HUES64 (cell line): ENCODE measurements around the gene VAV1.

Experiments
- H3K27ac ChIP-seq: 2 replicates; pipeline ENCODE4 v1.7.0; 2013; ENCODE audit warnings: low read depth, low read length, inconsistent platforms
- H3K27me3 ChIP-seq: 2 replicates; pipeline ENCODE4 v1.6.1; 2013; ENCODE audit warnings: mild to moderate bottlenecking, low read length; ENCODE audit not compliant: insufficient read depth
- H3K36me3 ChIP-seq: 2 replicates; pipeline ENCODE4 v1.6.1; 2013; ENCODE audit warnings: mild to moderate bottlenecking, low read length; ENCODE audit not compliant: insufficient read depth
- H3K4me1 ChIP-seq: 2 replicates; pipeline ENCODE4 v1.6.1; 2013; ENCODE audit warnings: mild to moderate bottlenecking, low read length, moderate library complexity; ENCODE audit not compliant: insufficient read depth
- H3K4me3 ChIP-seq: 2 replicates; pipeline ENCODE4 v1.5.1; 2013; ENCODE audit warnings: mild to moderate bottlenecking, low read length, moderate library complexity
- H3K9ac ChIP-seq: 2 replicates; pipeline ENCODE4 v1.6.1; 2013; ENCODE audit warnings: mild to moderate bottlenecking, low read depth, low read length
- H3K9me3 ChIP-seq: 2 replicates; pipeline ENCODE4 v1.6.1; 2013; ENCODE audit warnings: low read depth, low read length; ENCODE audit not compliant: insufficient read depth
- WGBS: fragments of 150-250, 120-280 bp; methylation state at CpG from one replicate; pipeline ENCODE4 v1.1.7; 2013; ENCODE audit warnings: missing lambda C conversion rate; 5-methylcytosine and 5-hydroxymethylcytosine counted together

VAV1 gene

GRCh38 chr19:6842871-6843607, 70.5 kb downstream of the VAV1 start:
- 83% methylated on average over 5 of the region's 5 CpGs for WGBS
- Histone ChIP-seq H3K27me3 (no peaks in the 10 kb centered on the region), H3K36me3 (no peaks in the 10 kb centered on the region), H3K4me3 (no peak overlapping the region), H3K27ac (no peak overlapping the region), H3K4me1 (no peaks in the 10 kb centered on the region), H3K9me3 (peaks cover 52% of the 10 kb centered on the region), H3K9ac (no peak overlapping the region)

GRCh38 chr19:6847828-6848200, 75.3 kb downstream of the VAV1 start:
- no peaks in the 10 kb centered on the region for H3K27me3 ChIP-seq
- H3K36me3 ChIP-seq, result no peaks in the 10 kb centered on the region
- H3K9me3 ChIP-seq, result peaks cover 61% of the 10 kb centered on the region
- H3K9ac ChIP-seq, result no peak overlapping the region
- 89% methylated on average over 11 of the region's 11 CpGs for WGBS
- no peak overlapping the region for H3K27ac ChIP-seq
- no peak overlapping the region for H3K4me3 ChIP-seq
- no peaks in the 10 kb centered on the region for H3K4me1 ChIP-seq

- H3K9me3 ChIP-seq, result peaks cover 57% of the 10 kb centered on the region
- H3K4me1 ChIP-seq, result no peaks in the 10 kb centered on the region
- WGBS, result 83% methylated on average over 2 of the region's 3 CpGs
- no peaks in the 10 kb centered on the region for H3K36me3 ChIP-seq
- no peak overlapping the region for H3K9ac ChIP-seq
- no peak overlapping the region for H3K27ac ChIP-seq
- no peak overlapping the region for H3K4me3 ChIP-seq
- H3K27me3 ChIP-seq, result no peaks in the 10 kb centered on the region
These were observed 76.5 kb downstream of the VAV1 start for GRCh38 chr19:6848986-6849385.

- Histone ChIP-seq H3K4me3 (no peak overlapping the region), H3K4me1 (no peaks in the 10 kb centered on the region), H3K27me3 (no peaks in the 10 kb centered on the region), H3K36me3 (no peaks in the 10 kb centered on the region), H3K27ac (no peak overlapping the region), H3K9me3 (peaks cover 53% of the 10 kb centered on the region), H3K9ac (no peak overlapping the region)
- WGBS, result 86% methylated on average over 2 of the region's 2 CpGs
These were observed 77.4 kb downstream of the VAV1 start for GRCh38 chr19:6849876-6850275.

- Histone ChIP-seq H3K36me3 (no peaks in the 10 kb centered on the region), H3K9ac (no peak overlapping the region), H3K4me1 (no peaks in the 10 kb centered on the region), H3K27me3 (no peaks in the 10 kb centered on the region), H3K27ac (no peak overlapping the region), H3K4me3 (no peak overlapping the region), H3K9me3 (peaks cover 60% of the 10 kb centered on the region)
- WGBS, result 46% methylated on average over 1 of the region's 1 CpG
These were observed 78.9 kb downstream of the VAV1 start for GRCh38 chr19:6851359-6851758.

GRCh38 chr19:6852001-6852400, 79.5 kb downstream of the VAV1 start:
- 53% methylated on average over 1 of the region's 1 CpG for WGBS
- H3K9ac ChIP-seq, result no peak overlapping the region
- H3K9me3 ChIP-seq, result peaks cover 62% of the 10 kb centered on the region
- H3K36me3 ChIP-seq, result no peaks in the 10 kb centered on the region
- no peak overlapping the region for H3K4me3 ChIP-seq
- no peak overlapping the region for H3K27ac ChIP-seq
- no peaks in the 10 kb centered on the region for H3K27me3 ChIP-seq
- no peaks in the 10 kb centered on the region for H3K4me1 ChIP-seq

- Histone ChIP-seq H3K9me3 (peaks cover 56% of the 10 kb centered on the region), H3K36me3 (no peaks in the 10 kb centered on the region), H3K27me3 (no peaks in the 10 kb centered on the region), H3K4me3 (no peak overlapping the region), H3K4me1 (no peaks in the 10 kb centered on the region), H3K27ac (no peak overlapping the region), H3K9ac (no peak overlapping the region)
- WGBS, result 81% methylated on average over 11 of the region's 11 CpGs
These were observed 81.4 kb downstream of the VAV1 start for GRCh38 chr19:6853868-6854267.

- no peaks in the 10 kb centered on the region for H3K27me3 ChIP-seq
- no peak overlapping the region for H3K9ac ChIP-seq
- no peak overlapping the region for H3K4me3 ChIP-seq
- no peaks in the 10 kb centered on the region for H3K36me3 ChIP-seq
- WGBS, result 54% methylated on average over 2 of the region's 2 CpGs
- no peaks in the 10 kb centered on the region for H3K4me1 ChIP-seq
- no peak overlapping the region for H3K27ac ChIP-seq
- peaks cover 48% of the 10 kb centered on the region for H3K9me3 ChIP-seq
These were observed 82.2 kb downstream of the VAV1 start for GRCh38 chr19:6854758-6855157.

- 88% methylated on average over 14 of the region's 14 CpGs for WGBS
- no peak overlapping the region for H3K4me3 ChIP-seq
- H3K27me3 ChIP-seq, result no peaks in the 10 kb centered on the region
- H3K36me3 ChIP-seq, result no peaks in the 10 kb centered on the region
- H3K4me1 ChIP-seq, result no peaks in the 10 kb centered on the region
- H3K9me3 ChIP-seq, result peaks cover 30% of the 10 kb centered on the region
- H3K27ac ChIP-seq, result no peak overlapping the region
- H3K9ac ChIP-seq, result no peak overlapping the region
These were observed 84.4 kb downstream of the VAV1 start for GRCh38 chr19:6856749-6857372.

GRCh38 chr19:6861683-6862286, 89.3 kb downstream of the VAV1 start:
- no peaks in the 10 kb centered on the region for H3K27me3 ChIP-seq
- H3K27ac ChIP-seq, result no peak overlapping the region
- H3K36me3 ChIP-seq, result no peaks in the 10 kb centered on the region
- H3K4me3 ChIP-seq, result no peak overlapping the region
- no peak overlapping the region for H3K9ac ChIP-seq
- WGBS, result 87% methylated on average over 10 of the region's 10 CpGs
- H3K9me3 ChIP-seq, result peaks cover 11% of the 10 kb centered on the region
- no peaks in the 10 kb centered on the region for H3K4me1 ChIP-seq

GRCh38 chr19:6862673-6863078, 90.2 kb downstream of the VAV1 start:
- H3K36me3 ChIP-seq, result no peaks in the 10 kb centered on the region
- no peaks in the 10 kb centered on the region for H3K4me1 ChIP-seq
- H3K9ac ChIP-seq, result no peak overlapping the region
- H3K4me3 ChIP-seq, result no peak overlapping the region
- WGBS, result 14% methylated on average over 16 of the region's 16 CpGs
- H3K27ac ChIP-seq, result no peak overlapping the region
- H3K27me3 ChIP-seq, result no peaks in the 10 kb centered on the region
- peaks cover 10% of the 10 kb centered on the region for H3K9me3 ChIP-seq
